HCT116 (cell line): Measurements from ENCODE around the gene FAM13A. TPM values are rescaled to one million over a fixed set of nuclear protein-coding genes. Genes with fewer than 3 reads are reported as not detected.

Source experiments
- ATAC-seq: fragments of 200-7000 bp; cut with Tn5 transposase; 2 replicates; pipeline ENCODE4 v1.9.1; 2020; ENCODE audit warnings: mild to moderate bottlenecking, moderate library complexity
- BruUV-seq: library from RNA; stranded (reverse); fragments of 400-500 nt; replicated peaks from 2 replicates; lab custom pipeline; 2021; lab: Mats Ljungman, UMichigan
- CTCF ChIA-PET: fragments of 300-600 bp; sonication (Branson Sonifier 250); formaldehyde crosslinking; loops from one replicate; lab custom pipeline; 2021; ENCODE audit warnings: antibody characterized with exemption; lab: Charles Lee
- POLR2A ChIA-PET: fragments of 300-600, 350-600 bp; sonication (Branson Sonifier 250); formaldehyde crosslinking; loops from one replicate; lab custom pipeline; 2021; ENCODE audit warnings: antibody characterized with exemption; lab: Charles Lee
- RAD21 ChIA-PET, 2 experiments: fragments of 300-600 bp; sonication (Branson Sonifier 250); formaldehyde crosslinking; loops; one replicate each; lab custom pipeline; 2023; ENCODE audit warnings: low total read pairs in 2 of 2; ENCODE audit not compliant: uncharacterized antibody in 2 of 2, unreplicated experiment in 2 of 2, low non-redundant PET in 1 of 2; lab: Charles Lee
- DNase-seq: peaks from one replicate; pipeline ENCODE4 v3.0.0-alpha.2; 2010; ENCODE audit warnings: low read depth, low spot score
- H2AFZ ChIP-seq: fragments of 200-600 bp; shearing (Covaris generic), sonication (generic); 2 replicates; pipeline ENCODE4 v1.6.1; 2017; ENCODE audit warnings: low read depth, mixed run types, mixed read lengths, antibody characterized with exemption, low read length; ENCODE audit not compliant: poor library complexity, severe bottlenecking
- H3K27ac ChIP-seq: 2 replicates; pipeline ENCODE4 v1.5.1; 2012; ENCODE audit warnings: low read depth, low read length
- H3K27me3 ChIP-seq: fragments of 200-600 bp; sonication (generic); 2 replicates; pipeline ENCODE4 v1.6.1; 2016; ENCODE audit warnings: mixed run types, low read length, mixed read lengths; ENCODE audit not compliant: insufficient read depth
- H3K36me3 ChIP-seq, 2 experiments: fragments of 200-500 bp in 1 of 2; fragments of 200-600 bp in 1 of 2; sonication (Bioruptor generic) in 1 of 2; sonication (generic) in 1 of 2; 2 replicates each; pipeline versions ENCODE4 v1.5.1 to v1.6.1; 2014 to 2016; ENCODE audit warnings: low read length in 2 of 2, inconsistent platforms in 1 of 2, mixed read lengths in 1 of 2, mixed run types in 1 of 2; ENCODE audit not compliant: insufficient read depth in 2 of 2, control insufficient read depth in 1 of 2
- H3K4me1 ChIP-seq, 2 experiments: fragments of 200-600 bp in 1 of 2; sonication (generic) in 1 of 2; 2 replicates each; pipeline versions ENCODE4 v1.5.1 to v1.6.1; 2012 to 2017; ENCODE audit warnings: low read length in 2 of 2, inconsistent platforms in 1 of 2, mild to moderate bottlenecking in 1 of 2, mixed read lengths in 1 of 2, mixed run types in 1 of 2, moderate library complexity in 1 of 2; ENCODE audit not compliant: insufficient read depth in 2 of 2, control insufficient read depth in 1 of 2
- H3K4me2 ChIP-seq: fragments of 200-600 bp; sonication (generic); 2 replicates; pipeline ENCODE4 v1.6.1; 2017; ENCODE audit warnings: mixed run types, low read length, mixed read lengths
- H3K4me3 ChIP-seq, 2 experiments: fragments of 200-600 bp in 1 of 2; sonication (generic) in 1 of 2; replicated peaks in 1 of 2; 2 replicates each; pipeline ENCODE4 v1.5.1; 2011 to 2016; ENCODE audit warnings: low read length in 2 of 2, control low read depth in 1 of 2, low read depth in 1 of 2, mild to moderate bottlenecking in 1 of 2, mixed read lengths in 1 of 2, mixed run types in 1 of 2
- H3K79me2 ChIP-seq: fragments of 200-600 bp; sonication (generic); 2 replicates; pipeline ENCODE4 v1.6.1; 2017; ENCODE audit warnings: mild to moderate bottlenecking, mixed run types, low read length, moderate library complexity, mixed read lengths; ENCODE audit not compliant: insufficient read depth
- H3K9ac ChIP-seq: fragments of 200-600 bp; sonication (generic); 2 replicates; pipeline ENCODE4 v1.6.1; 2016; ENCODE audit warnings: low read length, mixed read lengths
- H3K9me2 ChIP-seq: fragments of 200-600 bp; sonication (generic), shearing (Covaris generic); 2 replicates; pipeline ENCODE4 v1.6.1; 2017; ENCODE audit warnings: mixed run types, mild to moderate bottlenecking, moderate library complexity; ENCODE audit not compliant: insufficient read depth
- H3K9me3 ChIP-seq, 2 experiments: fragments of 200-500 bp in 1 of 2; fragments of 200-600 bp in 1 of 2; sonication (Bioruptor generic) in 1 of 2; sonication (generic) in 1 of 2; 2 replicates each; pipeline ENCODE4 v1.6.1; 2014 to 2017; ENCODE audit warnings: low read length in 2 of 2, mixed read lengths in 2 of 2, inconsistent platforms in 1 of 2, low read depth in 1 of 2, mild to moderate bottlenecking in 1 of 2, mixed run types in 1 of 2, moderate library complexity in 1 of 2; ENCODE audit not compliant: control insufficient read depth in 1 of 2, insufficient read depth in 1 of 2
- H4K20me1 ChIP-seq: fragments of 200-600 bp; sonication (generic), shearing (Covaris generic); 2 replicates; pipeline ENCODE4 v1.6.1; 2017; ENCODE audit warnings: mixed run types, mild to moderate bottlenecking, moderate library complexity; ENCODE audit not compliant: insufficient read depth
- CBX3 ChIP-seq: IDR thresholded peaks from 2 replicates; pipeline ENCODE4 v1.6.1; 2012; ENCODE audit warnings: low read depth
- CTCF ChIP-seq, 3 experiments: fragments of 200-600 bp in 1 of 3; sonication (generic) in 1 of 3; IDR thresholded peaks in 2 of 3; conservative IDR thresholded peaks in 1 of 3; 2 replicates each; pipeline ENCODE4 v1.5.1; 2012 to 2017; ENCODE audit warnings: low read depth in 2 of 3, low read length in 2 of 3, antibody characterized with exemption in 1 of 3, borderline replicate concordance in 1 of 3, control low read depth in 1 of 3, mild to moderate bottlenecking in 1 of 3, mixed read lengths in 1 of 3, mixed run types in 1 of 3, moderate library complexity in 1 of 3; ENCODE audit not compliant: insufficient read depth in 1 of 3
- EGR1 ChIP-seq: IDR thresholded peaks from 2 replicates; pipeline ENCODE4 v1.6.1; 2012; ENCODE audit warnings: low read depth
- ELF1 ChIP-seq: IDR thresholded peaks from 2 replicates; pipeline ENCODE4 v1.6.1; 2012; ENCODE audit warnings: low read depth, borderline replicate concordance
- EZH2 ChIP-seq: fragments of 200-600 bp; sonication (generic); IDR thresholded peaks from 2 replicates; pipeline ENCODE4 v1.6.1; 2017; ENCODE audit warnings: antibody characterized with exemption, mixed run types
- EZH2phosphoT487 ChIP-seq: fragments of 200-600 bp; IDR thresholded peaks from 2 replicates; pipeline ENCODE4 v1.6.1; 2018; ENCODE audit warnings: antibody characterized with exemption, borderline replicate concordance
- FOSL1 ChIP-seq: IDR thresholded peaks from 2 replicates; pipeline ENCODE4 v1.6.1; 2012; ENCODE audit warnings: low read depth
- JUND ChIP-seq: IDR thresholded peaks from 2 replicates; pipeline ENCODE4 v1.6.1; 2012
- MAX ChIP-seq: IDR thresholded peaks from 2 replicates; pipeline ENCODE4 v1.6.1; 2012
- POLR2A ChIP-seq: IDR thresholded peaks from 2 replicates; pipeline ENCODE4 v1.7.0; 2011; ENCODE audit warnings: borderline replicate concordance; ENCODE audit not compliant: insufficient read depth, insufficient read length; ENCODE audit errors: extremely low read depth
- POLR2AphosphoS5 ChIP-seq: IDR thresholded peaks from 2 replicates; pipeline ENCODE4 v1.6.1; 2011; ENCODE audit warnings: mild to moderate bottlenecking, low read depth, low read length, moderate library complexity
- RAD21 ChIP-seq: IDR thresholded peaks from 2 replicates; pipeline ENCODE4 v1.6.1; 2012; ENCODE audit warnings: low read depth, mild to moderate bottlenecking
- SIN3A ChIP-seq: IDR thresholded peaks from 2 replicates; pipeline ENCODE4 v1.6.1; 2012; ENCODE audit warnings: low read depth
- SP1 ChIP-seq: IDR thresholded peaks from 2 replicates; pipeline ENCODE4 v1.6.1; 2012; ENCODE audit warnings: low read depth
- SRF ChIP-seq: IDR thresholded peaks from 2 replicates; pipeline ENCODE4 v1.6.1; 2012; ENCODE audit warnings: low read depth
- TCF7L2 ChIP-seq: IDR thresholded peaks from 2 replicates; pipeline ENCODE4 v1.7.0; 2011; ENCODE audit warnings: borderline replicate concordance, inconsistent platforms; ENCODE audit not compliant: insufficient read depth, insufficient read length; ENCODE audit errors: extremely low read depth
- YY1 ChIP-seq: IDR thresholded peaks from 2 replicates; pipeline ENCODE4 v1.6.1; 2011; ENCODE audit warnings: low read length, low read depth, moderate library complexity, mild to moderate bottlenecking; ENCODE audit not compliant: insufficient replicate concordance; ENCODE audit errors: extremely low read depth
- ZFX ChIP-seq: fragments of 450-650 bp; IDR thresholded peaks from 2 replicates; pipeline ENCODE4 v1.6.1; 2017
- ZNF274 ChIP-seq: fragments of 200-500 bp; sonication (Bioruptor generic); IDR thresholded peaks from 2 replicates; pipeline ENCODE4 v1.6.1; 2014; ENCODE audit warnings: mild to moderate bottlenecking, low read depth, low read length, inconsistent platforms
- intact Hi-C: fragments of 100-400 bp; cut with micrococcal nuclease; formaldehyde crosslinking; loops from 2 replicates; pipeline ENCODE4 v1.10.0; 2022
- total RNA-seq: library from RNA; stranded (reverse); gene quantifications from one replicate; pipeline ENCODE4 v1.2.1, GENCODE V29; 2021; ENCODE audit not compliant: unreplicated experiment
- TF ChIP-seq, protein P1 (sequence below): IDR thresholded peaks from 2 replicates; pipeline ENCODE4 v1.6.1; 2011; ENCODE audit warnings: mild to moderate bottlenecking, low read length, moderate library complexity; ENCODE audit not compliant: insufficient replicate concordance; ENCODE audit errors: extremely low read depth

The FAM13A gene
- total RNA-seq, 1 experiment from 2014 or later: 17.2 TPM

GRCh38 chr4:88955580-88956380, 101.2 kb downstream of the FAM13A start:
- ChIA-PET CTCF (no interaction called here), RAD21 (no interaction called here), POLR2A (no interaction called here)
- no peak overlapping the region for H3K27ac ChIP-seq
- BruUV-seq: no TSS peak
- DNase-seq (no peak), ATAC-seq (no peak)
- intact Hi-C loops: no loop called here
- H3K9me3 ChIP-seq: no peaks in the 10 kb centered on the region
- no peaks in the 10 kb centered on the region for H3K4me1 ChIP-seq
- H3K4me2 ChIP-seq: no peak overlapping the region
- no peaks in the 10 kb centered on the region for H3K27me3 ChIP-seq
- no peaks in the 10 kb centered on the region for H4K20me1 ChIP-seq
- no peaks in the 10 kb centered on the region for H3K9me2 ChIP-seq
- no peak overlapping the region for H3K9ac ChIP-seq
- no peak overlapping the region for H2AFZ ChIP-seq
- TF ChIP-seq TCF7L2 (no peak), SP1 (no peak), ZFX (no peak), RAD21 (no peak), POLR2A (no peak), YY1 (no peak), EZH2phosphoT487 (no peak), SIN3A (no peak), SRF (no peak), EGR1 (no peak), EZH2 (no peak), CTCF (IDR thresholded peaks at IDR 0.05 in 2 of 3, conservative IDR thresholded peaks at IDR 0.05 in 1 of 3; ENCODE audit: borderline replicate concordance in 1 of 3, insufficient read depth in 1 of 3, low read depth in 2 of 3, low read length in 2 of 3) (no peak), FOSL1 (no peak), POLR2AphosphoS5 (no peak), JUND (no peak), CBX3 (no peak), ZNF274 (no peak), MAX (no peak), ELF1 (no peak)
- TF ChIP-seq, protein P1, sequence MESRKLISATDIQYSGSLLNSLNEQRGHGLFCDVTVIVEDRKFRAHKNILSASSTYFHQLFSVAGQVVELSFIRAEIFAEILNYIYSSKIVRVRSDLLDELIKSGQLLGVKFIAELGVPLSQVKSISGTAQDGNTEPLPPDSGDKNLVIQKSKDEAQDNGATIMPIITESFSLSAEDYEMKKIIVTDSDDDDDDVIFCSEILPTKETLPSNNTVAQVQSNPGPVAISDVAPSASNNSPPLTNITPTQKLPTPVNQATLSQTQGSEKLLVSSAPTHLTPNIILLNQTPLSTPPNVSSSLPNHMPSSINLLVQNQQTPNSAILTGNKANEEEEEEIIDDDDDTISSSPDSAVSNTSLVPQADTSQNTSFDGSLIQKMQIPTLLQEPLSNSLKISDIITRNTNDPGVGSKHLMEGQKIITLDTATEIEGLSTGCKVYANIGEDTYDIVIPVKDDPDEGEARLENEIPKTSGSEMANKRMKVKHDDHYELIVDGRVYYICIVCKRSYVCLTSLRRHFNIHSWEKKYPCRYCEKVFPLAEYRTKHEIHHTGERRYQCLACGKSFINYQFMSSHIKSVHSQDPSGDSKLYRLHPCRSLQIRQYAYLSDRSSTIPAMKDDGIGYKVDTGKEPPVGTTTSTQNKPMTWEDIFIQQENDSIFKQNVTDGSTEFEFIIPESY: no peak
- TF ChIP-seq, all 23 proteins: peak for 0
- no peaks in the 10 kb centered on the region for H3K36me3 ChIP-seq
- no peak overlapping the region for H3K4me3 ChIP-seq
- no peaks in the 10 kb centered on the region for H3K79me2 ChIP-seq
